Astrocyte of the cerebellum (primary cell): ENCODE measurements around the gene SLC1A3.

Source experiments
- DNase-seq: peaks from one replicate; pipeline ENCODE4 v3.0.0-alpha.2; 2011; ENCODE audit warnings: low read depth
- H3K4me3 ChIP-seq: 2 replicates; pipeline ENCODE4 v1.5.1; 2011; ENCODE audit warnings: mild to moderate bottlenecking, low read depth, low read length, moderate library complexity
- CTCF ChIP-seq: IDR thresholded peaks from 2 replicates; pipeline ENCODE4 v1.5.1; 2012; ENCODE audit warnings: low read length, low read depth, moderate library complexity, mild to moderate bottlenecking; ENCODE audit errors: missing control alignments
- in situ Hi-C: cut with HindIII; loops from 2 replicates; pipeline ENCODE4 v1.10.0; 2017; ENCODE audit warnings: low sequenced_read_pairs

The SLC1A3 gene

GRCh38 chr5:36692791-36693763 is 86.7 kb downstream of the SLC1A3 start:
- no peak overlapping the region for H3K4me3 ChIP-seq
- TF ChIP-seq CTCF = peak; percentile 75
- in situ Hi-C loops = no loop called here
- peak; percentile 51 for DNase-seq

- DNase-seq = no peak
- H3K4me3 ChIP-seq = no peak overlapping the region
- no peak for TF ChIP-seq CTCF
- in situ Hi-C loops = no loop called here
These were observed 87.9 kb downstream of the SLC1A3 start for GRCh38 chr5:36694351-36694750.

GRCh38 chr5:36696059-36696673 is 89.8 kb downstream of the SLC1A3 start:
- in situ Hi-C loops = loop anchor here (5.0 kb wide), 1 partner anchor 279 kb away; no protein-coding TSS in a partner anchor
- peak; percentile 61 for DNase-seq
- peak; percentile 91 for TF ChIP-seq CTCF
- H3K4me3 ChIP-seq = no peak overlapping the region

- no peak for TF ChIP-seq CTCF
- no peak overlapping the region for H3K4me3 ChIP-seq
- in situ Hi-C loops = loop anchor here (5.0 kb wide), 1 partner anchor 281 kb away; no protein-coding TSS in a partner anchor
- DNase-seq = no peak
These were observed 91.6 kb downstream of the SLC1A3 start for GRCh38 chr5:36698031-36698430.

- TF ChIP-seq CTCF = no peak
These were observed 94.8 kb downstream of the SLC1A3 start for GRCh38 chr5:36701085-36701698.

GRCh38 chr5:36703245-36703860 is 96.9 kb downstream of the SLC1A3 start:
- no peak overlapping the region for H3K4me3 ChIP-seq
- TF ChIP-seq CTCF = no peak
- in situ Hi-C loops = no loop called here
- no peak for DNase-seq

More at GRCh38 chr5:36701085-36701698, 94.8 kb downstream of the SLC1A3 start:
- no peak for DNase-seq
- in situ Hi-C loops = no loop called here
- no peak overlapping the region for H3K4me3 ChIP-seq
